Stimulated activated CD4-positive, alpha-beta T cell treated with anti-CD3 and anti-CD28 coated beads, Interleukin-1b, Interleukin-23, amount 100 ng/mL, for 48 hours (primary cell): ENCODE measurements around the gene CYTH3.

ENCODE experiments used
- DNase-seq: peaks from one replicate; pipeline ENCODE4 v3.0.0-alpha.2; 2020

CYTH3 gene

GRCh38 chr7:6188389-6188788, 84.0 kb downstream of the CYTH3 start:
- DNase-seq: no peak

- no peak for DNase-seq
These were observed 85.8 kb downstream of the CYTH3 start for GRCh38 chr7:6186577-6186976.

- no peak for DNase-seq
These were observed 89.4 kb downstream of the CYTH3 start for GRCh38 chr7:6182993-6183392.

- DNase-seq: no peak
These were observed 91.3 kb downstream of the CYTH3 start for GRCh38 chr7:6181136-6181535.

- no peak for DNase-seq
These were observed 92.1 kb downstream of the CYTH3 start for GRCh38 chr7:6180344-6180725.

- no peak for DNase-seq
These were observed 92.6 kb downstream of the CYTH3 start for GRCh38 chr7:6179620-6180343.

GRCh38 chr7:6178298-6179029, 94.0 kb downstream of the CYTH3 start:
- DNase-seq: no peak

GRCh38 chr7:6175645-6176044, 96.8 kb downstream of the CYTH3 start:
- DNase-seq: no peak

- no peak for DNase-seq
These were observed 99.5 kb downstream of the CYTH3 start for GRCh38 chr7:6172910-6173295.

GRCh38 chr7:6172224-6172909, 100.1 kb downstream of the CYTH3 start:
- no peak for DNase-seq

- no peak for DNase-seq
These were observed 100.7 kb downstream of the CYTH3 start for GRCh38 chr7:6171532-6172223.

- no peak for DNase-seq
These were observed 101.6 kb downstream of the CYTH3 start for GRCh38 chr7:6170571-6171531.

- DNase-seq: no peak
These were observed 102.5 kb downstream of the CYTH3 start for GRCh38 chr7:6169805-6170520.

- no peak for DNase-seq
These were observed 104.0 kb downstream of the CYTH3 start for GRCh38 chr7:6168477-6168868.

- no peak for DNase-seq
These were observed 104.6 kb downstream of the CYTH3 start for GRCh38 chr7:6167587-6168476.

- DNase-seq: no peak
These were observed 105.3 kb downstream of the CYTH3 start for GRCh38 chr7:6167004-6167551.

- no peak for DNase-seq
These were observed 106.0 kb downstream of the CYTH3 start for GRCh38 chr7:6166443-6166891.

- no peak for DNase-seq
These were observed 106.7 kb downstream of the CYTH3 start for GRCh38 chr7:6165521-6166320.

GRCh38 chr7:6165075-6165474, 107.3 kb downstream of the CYTH3 start:
- no peak for DNase-seq
